HCT116 (cell line): ENCODE results near the gene IL21R. TPM values are rescaled to one million over a fixed set of nuclear protein-coding genes. Genes with fewer than 3 reads are reported as not detected.

Source experiments
- ATAC-seq: fragments of 200-7000 bp; cut with Tn5 transposase; 2 replicates; pipeline ENCODE4 v1.9.1; 2020; ENCODE audit warnings: mild to moderate bottlenecking, moderate library complexity
- BruUV-seq: library from RNA; stranded (reverse); fragments of 400-500 nt; replicated peaks from 2 replicates; lab custom pipeline; 2021; lab: Mats Ljungman, UMichigan
- CTCF ChIA-PET: fragments of 300-600 bp; sonication (Branson Sonifier 250); formaldehyde crosslinking; loops from one replicate; lab custom pipeline; 2021; ENCODE audit warnings: antibody characterized with exemption; lab: Charles Lee
- POLR2A ChIA-PET: fragments of 300-600, 350-600 bp; sonication (Branson Sonifier 250); formaldehyde crosslinking; loops from one replicate; lab custom pipeline; 2021; ENCODE audit warnings: antibody characterized with exemption; lab: Charles Lee
- RAD21 ChIA-PET, 2 experiments: fragments of 300-600 bp; sonication (Branson Sonifier 250); formaldehyde crosslinking; loops; one replicate each; lab custom pipeline; 2023; ENCODE audit warnings: low total read pairs in 2 of 2; ENCODE audit not compliant: uncharacterized antibody in 2 of 2, unreplicated experiment in 2 of 2, low non-redundant PET in 1 of 2; lab: Charles Lee
- DNase-seq: peaks from one replicate; pipeline ENCODE4 v3.0.0-alpha.2; 2010; ENCODE audit warnings: low read depth, low spot score
- H2AFZ ChIP-seq: fragments of 200-600 bp; shearing (Covaris generic), sonication (generic); 2 replicates; pipeline ENCODE4 v1.6.1; 2017; ENCODE audit warnings: low read depth, mixed run types, mixed read lengths, antibody characterized with exemption, low read length; ENCODE audit not compliant: poor library complexity, severe bottlenecking
- H3K27ac ChIP-seq: 2 replicates; pipeline ENCODE4 v1.5.1; 2012; ENCODE audit warnings: low read depth, low read length
- H3K27me3 ChIP-seq: fragments of 200-600 bp; sonication (generic); 2 replicates; pipeline ENCODE4 v1.6.1; 2016; ENCODE audit warnings: mixed run types, low read length, mixed read lengths; ENCODE audit not compliant: insufficient read depth
- H3K36me3 ChIP-seq, 2 experiments: fragments of 200-500 bp in 1 of 2; fragments of 200-600 bp in 1 of 2; sonication (Bioruptor generic) in 1 of 2; sonication (generic) in 1 of 2; 2 replicates each; pipeline versions ENCODE4 v1.5.1 to v1.6.1; 2014 to 2016; ENCODE audit warnings: low read length in 2 of 2, inconsistent platforms in 1 of 2, mixed read lengths in 1 of 2, mixed run types in 1 of 2; ENCODE audit not compliant: insufficient read depth in 2 of 2, control insufficient read depth in 1 of 2
- H3K4me1 ChIP-seq, 2 experiments: fragments of 200-600 bp in 1 of 2; sonication (generic) in 1 of 2; 2 replicates each; pipeline versions ENCODE4 v1.5.1 to v1.6.1; 2012 to 2017; ENCODE audit warnings: low read length in 2 of 2, inconsistent platforms in 1 of 2, mild to moderate bottlenecking in 1 of 2, mixed read lengths in 1 of 2, mixed run types in 1 of 2, moderate library complexity in 1 of 2; ENCODE audit not compliant: insufficient read depth in 2 of 2, control insufficient read depth in 1 of 2
- H3K4me2 ChIP-seq: fragments of 200-600 bp; sonication (generic); 2 replicates; pipeline ENCODE4 v1.6.1; 2017; ENCODE audit warnings: mixed run types, low read length, mixed read lengths
- H3K4me3 ChIP-seq, 2 experiments: fragments of 200-600 bp in 1 of 2; sonication (generic) in 1 of 2; replicated peaks in 1 of 2; 2 replicates each; pipeline ENCODE4 v1.5.1; 2011 to 2016; ENCODE audit warnings: low read length in 2 of 2, control low read depth in 1 of 2, low read depth in 1 of 2, mild to moderate bottlenecking in 1 of 2, mixed read lengths in 1 of 2, mixed run types in 1 of 2
- H3K79me2 ChIP-seq: fragments of 200-600 bp; sonication (generic); 2 replicates; pipeline ENCODE4 v1.6.1; 2017; ENCODE audit warnings: mild to moderate bottlenecking, mixed run types, low read length, moderate library complexity, mixed read lengths; ENCODE audit not compliant: insufficient read depth
- H3K9ac ChIP-seq: fragments of 200-600 bp; sonication (generic); 2 replicates; pipeline ENCODE4 v1.6.1; 2016; ENCODE audit warnings: low read length, mixed read lengths
- H3K9me2 ChIP-seq: fragments of 200-600 bp; sonication (generic), shearing (Covaris generic); 2 replicates; pipeline ENCODE4 v1.6.1; 2017; ENCODE audit warnings: mixed run types, mild to moderate bottlenecking, moderate library complexity; ENCODE audit not compliant: insufficient read depth
- H3K9me3 ChIP-seq, 2 experiments: fragments of 200-500 bp in 1 of 2; fragments of 200-600 bp in 1 of 2; sonication (Bioruptor generic) in 1 of 2; sonication (generic) in 1 of 2; 2 replicates each; pipeline ENCODE4 v1.6.1; 2014 to 2017; ENCODE audit warnings: low read length in 2 of 2, mixed read lengths in 2 of 2, inconsistent platforms in 1 of 2, low read depth in 1 of 2, mild to moderate bottlenecking in 1 of 2, mixed run types in 1 of 2, moderate library complexity in 1 of 2; ENCODE audit not compliant: control insufficient read depth in 1 of 2, insufficient read depth in 1 of 2
- H4K20me1 ChIP-seq: fragments of 200-600 bp; sonication (generic), shearing (Covaris generic); 2 replicates; pipeline ENCODE4 v1.6.1; 2017; ENCODE audit warnings: mixed run types, mild to moderate bottlenecking, moderate library complexity; ENCODE audit not compliant: insufficient read depth
- CBX3 ChIP-seq: IDR thresholded peaks from 2 replicates; pipeline ENCODE4 v1.6.1; 2012; ENCODE audit warnings: low read depth
- EGR1 ChIP-seq: IDR thresholded peaks from 2 replicates; pipeline ENCODE4 v1.6.1; 2012; ENCODE audit warnings: low read depth
- FOSL1 ChIP-seq: IDR thresholded peaks from 2 replicates; pipeline ENCODE4 v1.6.1; 2012; ENCODE audit warnings: low read depth
- RAD21 ChIP-seq: IDR thresholded peaks from 2 replicates; pipeline ENCODE4 v1.6.1; 2012; ENCODE audit warnings: low read depth, mild to moderate bottlenecking
- intact Hi-C: fragments of 100-400 bp; cut with micrococcal nuclease; formaldehyde crosslinking; loops from 2 replicates; pipeline ENCODE4 v1.10.0; 2022
- total RNA-seq: library from RNA; stranded (reverse); gene quantifications from one replicate; pipeline ENCODE4 v1.2.1, GENCODE V29; 2021; ENCODE audit not compliant: unreplicated experiment
- TF ChIP-seq, protein P1 (sequence below): IDR thresholded peaks from 2 replicates; pipeline ENCODE4 v1.6.1; 2012; ENCODE audit warnings: low read depth
- TF ChIP-seq, protein P2 (sequence below), 3 experiments: fragments of 200-600 bp in 1 of 3; sonication (generic) in 1 of 3; IDR thresholded peaks in 2 of 3; conservative IDR thresholded peaks in 1 of 3; 2 replicates each; pipeline ENCODE4 v1.5.1; 2012 to 2017; ENCODE audit warnings: low read depth in 2 of 3, low read length in 2 of 3, antibody characterized with exemption in 1 of 3, borderline replicate concordance in 1 of 3, control low read depth in 1 of 3, mild to moderate bottlenecking in 1 of 3, mixed read lengths in 1 of 3, mixed run types in 1 of 3, moderate library complexity in 1 of 3; ENCODE audit not compliant: insufficient read depth in 1 of 3

The IL21R gene
- total RNA-seq, 1 experiment from 2014 or later = 1.2 TPM

DNA sequence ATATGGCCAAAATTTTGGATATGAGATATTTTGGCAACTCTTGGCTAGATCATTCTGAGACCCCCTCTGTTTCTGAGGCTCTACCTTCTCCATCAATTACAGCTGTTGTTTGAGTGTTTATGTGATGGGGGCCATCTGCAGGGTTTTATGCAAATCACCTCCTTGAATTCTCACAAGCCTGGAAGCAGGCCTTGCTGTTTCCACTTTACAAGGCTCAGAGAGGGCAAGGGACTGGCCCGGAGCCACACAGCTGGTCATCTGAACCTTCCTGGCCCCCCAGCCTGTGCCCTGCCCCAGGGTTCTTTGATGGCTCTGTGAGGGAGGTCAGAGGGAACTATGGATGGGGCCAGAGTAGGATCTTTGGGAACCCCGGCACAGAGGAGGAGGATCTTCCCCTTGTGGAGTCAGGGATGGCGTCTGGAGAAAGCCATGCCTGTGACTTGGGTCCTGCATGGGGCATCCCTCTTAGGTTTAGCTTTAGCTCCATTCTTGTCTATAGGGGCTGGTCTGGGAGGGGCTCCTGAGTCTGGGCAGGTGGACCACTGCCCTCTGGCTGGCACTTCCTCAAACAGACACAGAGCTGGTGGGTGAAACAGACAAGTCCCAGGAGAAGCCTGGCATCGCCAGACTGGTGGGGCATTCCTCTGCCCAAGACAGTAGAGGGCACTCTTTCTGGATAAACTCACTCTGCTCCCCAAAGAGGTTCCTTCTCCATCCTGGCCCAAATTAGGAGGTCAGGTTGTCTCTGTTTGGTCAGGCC lies 26.2 kb downstream of the IL21R start:
- CTCF ChIA-PET = interaction anchor here (1.3 to 1.4 kb wide), 2 partner anchors 21 to 60 kb away, joined by 3 read pairs; no protein-coding TSS in a partner anchor

More for the DNA sequence above, 26.2 kb downstream of the IL21R start:
- Histone ChIP-seq H3K27ac (no peak overlapping the region), H4K20me1 (no peaks in the 10 kb centered on the region), H3K79me2 (no peaks in the 10 kb centered on the region), H3K4me3 (no peak overlapping the region), H3K27me3 (no peaks in the 10 kb centered on the region), H3K9ac (no peak overlapping the region), H3K9me2 (no peaks in the 10 kb centered on the region), H3K4me2 (no peak overlapping the region), H3K9me3 (peaks cover 0 to 2% of the 10 kb centered on the region in 2 experiments; a peak in 1 of 4 replicates), H3K36me3 (no peaks in the 10 kb centered on the region), H2AFZ (no peak overlapping the region), H3K4me1 (peaks cover 2 to 27% of the 10 kb centered on the region in 2 experiments; a peak in 3 of 4 replicates)
- POLR2A ChIA-PET = no interaction called here
- TF ChIP-seq, protein P1, sequence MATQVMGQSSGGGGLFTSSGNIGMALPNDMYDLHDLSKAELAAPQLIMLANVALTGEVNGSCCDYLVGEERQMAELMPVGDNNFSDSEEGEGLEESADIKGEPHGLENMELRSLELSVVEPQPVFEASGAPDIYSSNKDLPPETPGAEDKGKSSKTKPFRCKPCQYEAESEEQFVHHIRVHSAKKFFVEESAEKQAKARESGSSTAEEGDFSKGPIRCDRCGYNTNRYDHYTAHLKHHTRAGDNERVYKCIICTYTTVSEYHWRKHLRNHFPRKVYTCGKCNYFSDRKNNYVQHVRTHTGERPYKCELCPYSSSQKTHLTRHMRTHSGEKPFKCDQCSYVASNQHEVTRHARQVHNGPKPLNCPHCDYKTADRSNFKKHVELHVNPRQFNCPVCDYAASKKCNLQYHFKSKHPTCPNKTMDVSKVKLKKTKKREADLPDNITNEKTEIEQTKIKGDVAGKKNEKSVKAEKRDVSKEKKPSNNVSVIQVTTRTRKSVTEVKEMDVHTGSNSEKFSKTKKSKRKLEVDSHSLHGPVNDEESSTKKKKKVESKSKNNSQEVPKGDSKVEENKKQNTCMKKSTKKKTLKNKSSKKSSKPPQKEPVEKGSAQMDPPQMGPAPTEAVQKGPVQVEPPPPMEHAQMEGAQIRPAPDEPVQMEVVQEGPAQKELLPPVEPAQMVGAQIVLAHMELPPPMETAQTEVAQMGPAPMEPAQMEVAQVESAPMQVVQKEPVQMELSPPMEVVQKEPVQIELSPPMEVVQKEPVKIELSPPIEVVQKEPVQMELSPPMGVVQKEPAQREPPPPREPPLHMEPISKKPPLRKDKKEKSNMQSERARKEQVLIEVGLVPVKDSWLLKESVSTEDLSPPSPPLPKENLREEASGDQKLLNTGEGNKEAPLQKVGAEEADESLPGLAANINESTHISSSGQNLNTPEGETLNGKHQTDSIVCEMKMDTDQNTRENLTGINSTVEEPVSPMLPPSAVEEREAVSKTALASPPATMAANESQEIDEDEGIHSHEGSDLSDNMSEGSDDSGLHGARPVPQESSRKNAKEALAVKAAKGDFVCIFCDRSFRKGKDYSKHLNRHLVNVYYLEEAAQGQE = no peak
- TF ChIP-seq CBX3 = no peak
- TF ChIP-seq RAD21 = peak; percentile 20; the same call in 1 of the 2 replicates
- TF ChIP-seq, protein P2, sequence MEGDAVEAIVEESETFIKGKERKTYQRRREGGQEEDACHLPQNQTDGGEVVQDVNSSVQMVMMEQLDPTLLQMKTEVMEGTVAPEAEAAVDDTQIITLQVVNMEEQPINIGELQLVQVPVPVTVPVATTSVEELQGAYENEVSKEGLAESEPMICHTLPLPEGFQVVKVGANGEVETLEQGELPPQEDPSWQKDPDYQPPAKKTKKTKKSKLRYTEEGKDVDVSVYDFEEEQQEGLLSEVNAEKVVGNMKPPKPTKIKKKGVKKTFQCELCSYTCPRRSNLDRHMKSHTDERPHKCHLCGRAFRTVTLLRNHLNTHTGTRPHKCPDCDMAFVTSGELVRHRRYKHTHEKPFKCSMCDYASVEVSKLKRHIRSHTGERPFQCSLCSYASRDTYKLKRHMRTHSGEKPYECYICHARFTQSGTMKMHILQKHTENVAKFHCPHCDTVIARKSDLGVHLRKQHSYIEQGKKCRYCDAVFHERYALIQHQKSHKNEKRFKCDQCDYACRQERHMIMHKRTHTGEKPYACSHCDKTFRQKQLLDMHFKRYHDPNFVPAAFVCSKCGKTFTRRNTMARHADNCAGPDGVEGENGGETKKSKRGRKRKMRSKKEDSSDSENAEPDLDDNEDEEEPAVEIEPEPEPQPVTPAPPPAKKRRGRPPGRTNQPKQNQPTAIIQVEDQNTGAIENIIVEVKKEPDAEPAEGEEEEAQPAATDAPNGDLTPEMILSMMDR (IDR thresholded peaks at IDR 0.05 in 2 of 3, conservative IDR thresholded peaks at IDR 0.05 in 1 of 3; ENCODE audit: borderline replicate concordance in 1 of 3, insufficient read depth in 1 of 3, low read depth in 2 of 3, low read length in 2 of 3) = peak; percentile 18 to 40 (median 40); a peak in 4 of 6 replicates
- TF ChIP-seq EGR1 = no peak
- no peak for TF ChIP-seq FOSL1
- DNase-seq = no peak
- intact Hi-C loops = no loop called here
- ATAC-seq = peak; percentile 71
- RAD21 ChIA-PET = no interaction called here
- BruUV-seq = no TSS peak
